ENCODE measurements around the gene GTPBP4. TPM values are rescaled to one million over a fixed set of nuclear protein-coding genes. Genes with fewer than 3 reads are reported as not detected.

GTPBP4 gene
- total RNA-seq, 1 donor = 27.1 TPM

DNA sequence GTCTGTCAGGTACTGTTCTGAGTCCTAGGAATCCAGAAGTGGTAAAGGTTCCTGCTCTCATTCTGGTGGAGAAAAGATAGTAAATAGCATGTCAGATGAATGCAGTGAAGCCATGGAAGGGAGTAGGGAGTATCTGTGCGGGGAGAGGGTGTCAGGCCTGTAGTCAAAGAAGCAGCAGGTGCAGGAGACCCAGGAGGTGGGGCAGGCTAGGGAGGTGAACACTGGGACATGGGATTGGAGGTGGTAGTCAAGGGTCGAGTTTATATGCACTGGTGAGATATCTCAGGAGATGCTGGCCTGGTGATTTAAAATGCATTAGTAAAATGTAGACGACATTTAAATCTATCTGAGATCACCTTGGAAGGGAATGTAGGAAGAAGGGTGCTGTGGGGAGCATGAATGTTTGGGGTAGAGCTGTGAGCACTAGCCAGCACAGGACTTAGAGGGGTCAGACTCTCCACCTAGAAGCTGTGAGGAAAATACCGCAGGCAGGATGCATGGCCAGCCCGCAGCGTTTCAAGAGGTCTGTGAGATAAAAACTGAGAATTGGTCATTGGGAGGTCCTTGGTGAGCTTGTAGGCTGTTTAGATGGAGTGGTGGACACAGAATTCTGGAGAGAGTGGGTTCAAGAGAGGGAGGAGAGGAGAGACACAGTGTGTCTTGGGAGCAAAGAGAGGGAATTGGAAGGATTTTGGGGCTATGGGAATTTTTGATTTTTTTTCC, 6.8 kb downstream of the GTPBP4 start:
- H3K36me3 ChIP-seq (ENCODE audit: insufficient read depth, low read length) = peaks cover 76% of the 10 kb centered on the region
- peaks cover 83% of the 10 kb centered on the region for H3K79me2 ChIP-seq (ENCODE audit: insufficient read depth, low read length)
- H2AFZ ChIP-seq (ENCODE audit: low read length) = no peak overlapping the region
- peaks cover 45% of the 10 kb centered on the region for H4K20me1 ChIP-seq (ENCODE audit: insufficient read depth, low read length)
- H3K27ac ChIP-seq (ENCODE audit: low read depth, low read length) = peak overlapping the region; percentile 3
- no peak overlapping the region for H3K4me2 ChIP-seq (ENCODE audit: insufficient read depth, low read length)
- H3K27me3 ChIP-seq (ENCODE audit: insufficient read depth, low read length) = no peaks in the 10 kb centered on the region
- H3K9me3 ChIP-seq (ENCODE audit: low read depth, low read length) = no peaks in the 10 kb centered on the region
- no peak overlapping the region for H3K4me3 ChIP-seq (ENCODE audit: insufficient read depth, low read length)
- peaks cover 1% of the 10 kb centered on the region for H3K4me1 ChIP-seq (ENCODE audit: insufficient read depth, low read length)
- DNase-seq (ENCODE audit: insufficient read length, low spot score, missing footprints) = no peak
- no peak for TF ChIP-seq CTCF (IDR thresholded peaks at IDR 0.05; ENCODE audit: extremely low read depth, low read depth, low read length)

GRCh38 chr10:995559-995926, 7.3 kb downstream of the GTPBP4 start:
- Histone ChIP-seq H3K27me3 (ENCODE audit: insufficient read depth, low read length) (no peaks in the 10 kb centered on the region), H3K9me3 (ENCODE audit: low read depth, low read length) (no peaks in the 10 kb centered on the region), H2AFZ (ENCODE audit: low read length) (no peak overlapping the region), H3K27ac (ENCODE audit: low read depth, low read length) (no peak overlapping the region), H3K4me1 (ENCODE audit: insufficient read depth, low read length) (no peaks in the 10 kb centered on the region), H4K20me1 (ENCODE audit: insufficient read depth, low read length) (peaks cover 43% of the 10 kb centered on the region), H3K4me3 (ENCODE audit: insufficient read depth, low read length) (no peak overlapping the region), H3K79me2 (ENCODE audit: insufficient read depth, low read length) (peaks cover 80% of the 10 kb centered on the region), H3K36me3 (ENCODE audit: insufficient read depth, low read length) (peaks cover 81% of the 10 kb centered on the region), H3K4me2 (ENCODE audit: insufficient read depth, low read length) (no peak overlapping the region)
- no peak for DNase-seq (ENCODE audit: insufficient read length, low spot score, missing footprints)
- no peak for TF ChIP-seq CTCF (IDR thresholded peaks at IDR 0.05; ENCODE audit: extremely low read depth, low read depth, low read length)

- TF ChIP-seq CTCF (IDR thresholded peaks at IDR 0.05; ENCODE audit: extremely low read depth, low read depth, low read length) = no peak
- no peak overlapping the region for H3K27ac ChIP-seq (ENCODE audit: low read depth, low read length)
- H4K20me1 ChIP-seq (ENCODE audit: insufficient read depth, low read length) = peaks cover 38% of the 10 kb centered on the region
- H3K79me2 ChIP-seq (ENCODE audit: insufficient read depth, low read length) = peaks cover 80% of the 10 kb centered on the region
- no peaks in the 10 kb centered on the region for H3K27me3 ChIP-seq (ENCODE audit: insufficient read depth, low read length)
- H3K4me2 ChIP-seq (ENCODE audit: insufficient read depth, low read length) = no peak overlapping the region
- DNase-seq (ENCODE audit: insufficient read length, low spot score, missing footprints) = no peak
- no peak overlapping the region for H3K4me3 ChIP-seq (ENCODE audit: insufficient read depth, low read length)
- H3K36me3 ChIP-seq (ENCODE audit: insufficient read depth, low read length) = peaks cover 86% of the 10 kb centered on the region
- H3K4me1 ChIP-seq (ENCODE audit: insufficient read depth, low read length) = no peaks in the 10 kb centered on the region
- no peaks in the 10 kb centered on the region for H3K9me3 ChIP-seq (ENCODE audit: low read depth, low read length)
- no peak overlapping the region for H2AFZ ChIP-seq (ENCODE audit: low read length)
These were observed 7.8 kb downstream of the GTPBP4 start for GRCh38 chr10:996031-996430.

DNA sequence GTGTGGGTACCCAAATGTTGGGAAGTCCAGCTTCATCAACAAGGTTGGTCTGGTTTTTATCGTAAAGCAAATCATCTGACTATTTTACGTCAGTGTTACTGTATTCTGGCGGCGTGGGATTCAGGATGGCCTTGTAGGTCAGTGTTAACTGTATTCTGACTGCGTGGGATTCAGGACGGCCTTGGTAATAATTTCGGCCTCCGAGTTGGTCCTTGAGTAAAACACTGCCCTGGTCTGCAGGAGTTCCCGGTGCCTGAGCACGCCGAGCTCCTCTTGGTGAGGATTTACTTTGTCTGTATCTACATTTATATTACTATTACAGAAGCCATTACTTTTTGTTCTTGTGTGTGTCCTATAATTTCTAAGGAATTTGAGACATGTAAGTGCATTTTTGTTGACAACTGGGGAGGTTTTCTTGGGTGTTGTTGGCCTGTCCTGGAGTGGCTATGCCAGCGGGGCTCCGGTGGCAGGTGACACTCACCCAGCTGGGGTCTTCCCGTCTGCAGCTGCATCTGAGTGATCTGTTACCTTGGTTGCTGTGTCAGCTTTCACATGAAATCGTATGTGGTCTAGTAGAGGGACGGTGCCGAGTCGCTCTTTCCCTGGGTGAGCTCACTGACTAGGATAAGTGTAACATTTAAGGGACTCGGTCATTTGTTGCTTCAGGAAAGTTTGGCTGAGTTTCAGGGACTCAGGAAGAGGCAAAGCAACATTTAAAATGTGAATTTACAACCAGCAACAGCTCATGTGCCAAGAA, 9.2 kb downstream of the GTPBP4 start:
- peaks cover 98% of the 10 kb centered on the region for H3K36me3 ChIP-seq (ENCODE audit: insufficient read depth, low read length)
- H3K9me3 ChIP-seq (ENCODE audit: low read depth, low read length) = peaks cover 3% of the 10 kb centered on the region
- no peak for TF ChIP-seq CTCF (IDR thresholded peaks at IDR 0.05; ENCODE audit: extremely low read depth, low read depth, low read length)
- peaks cover 37% of the 10 kb centered on the region for H4K20me1 ChIP-seq (ENCODE audit: insufficient read depth, low read length)
- H3K4me1 ChIP-seq (ENCODE audit: insufficient read depth, low read length) = no peaks in the 10 kb centered on the region
- peaks cover 84% of the 10 kb centered on the region for H3K79me2 ChIP-seq (ENCODE audit: insufficient read depth, low read length)
- H3K27me3 ChIP-seq (ENCODE audit: insufficient read depth, low read length) = no peaks in the 10 kb centered on the region
- DNase-seq (ENCODE audit: insufficient read length, low spot score, missing footprints) = no peak
- H3K27ac ChIP-seq (ENCODE audit: low read depth, low read length) = no peak overlapping the region
- H3K4me3 ChIP-seq (ENCODE audit: insufficient read depth, low read length) = no peak overlapping the region
- H3K4me2 ChIP-seq (ENCODE audit: insufficient read depth, low read length) = no peak overlapping the region
- H2AFZ ChIP-seq (ENCODE audit: low read length) = no peak overlapping the region

Measured in osteoblast (primary cell).